G401 (cell line): Measurements from ENCODE around the gene VGLL4. TPM values are rescaled to one million over a fixed set of nuclear protein-coding genes. Genes with fewer than 3 reads are reported as not detected.

Experiments used
- total RNA-seq: library from RNA; depleted of rRNA; stranded (reverse); fragments of >200 nt; shearing (Covaris generic); gene quantifications from 2 replicates; pipeline ENCODE4 v1.2.3, GENCODE V29; 2014; rRNA removed

The VGLL4 gene
- total RNA-seq, 1 experiment from 2014 or later = 84.7 TPM

Other genes starting within 250 kb of the VGLL4 start
- gene TAMM41, start 203.0 kb upstream of the VGLL4 start, total RNA-seq = 2.2 and 3.7 TPM in 2 replicates